HEK293 (cell line): ENCODE data around the gene HNRNPUL1.

ENCODE experiments used
- GLIS1 ChIP-seq: fragments of 450-650 bp; formaldehyde crosslinking; IDR thresholded peaks from 2 replicates; pipeline ENCODE4 v1.5.1; 2016; ENCODE audit warnings: missing biosample characterization, missing genetic modification characterization
- SALL2 ChIP-seq: fragments of 450-650 bp; formaldehyde crosslinking; IDR thresholded peaks from 2 replicates; pipeline ENCODE4 v1.5.0; 2017; ENCODE audit warnings: missing biosample characterization, mild to moderate bottlenecking, missing genetic modification characterization, borderline replicate concordance
- YY1 ChIP-seq: fragments of 450-650 bp; formaldehyde crosslinking; IDR thresholded peaks from 2 replicates; pipeline ENCODE4 v1.5.1; 2018; ENCODE audit warnings: missing biosample characterization, missing genetic modification characterization
- ZFP41 ChIP-seq: fragments of 450-650 bp; formaldehyde crosslinking; IDR thresholded peaks from 2 replicates; pipeline ENCODE4 v1.5.1; 2016; ENCODE audit warnings: missing biosample characterization, missing genetic modification characterization, borderline replicate concordance
- ZNF133 ChIP-seq: fragments of 450-650 bp; formaldehyde crosslinking; IDR thresholded peaks from 2 replicates; pipeline ENCODE4 v1.5.1; 2016; ENCODE audit warnings: missing biosample characterization, missing genetic modification characterization
- ZNF24 ChIP-seq: fragments of 450-650 bp; formaldehyde crosslinking; IDR thresholded peaks from 2 replicates; pipeline ENCODE4 v1.5.1; 2016; ENCODE audit warnings: missing biosample characterization, missing genetic modification characterization
- ZNF510 ChIP-seq: fragments of 450-650 bp; formaldehyde crosslinking; IDR thresholded peaks from 2 replicates; pipeline ENCODE4 v1.5.1; 2018; ENCODE audit warnings: mild to moderate bottlenecking, missing genetic modification characterization, missing biosample characterization; ENCODE audit not compliant: insufficient replicate concordance
- ZNF544 ChIP-seq: fragments of 450-650 bp; formaldehyde crosslinking; IDR thresholded peaks from 2 replicates; pipeline ENCODE4 v1.5.0; 2017; ENCODE audit warnings: missing biosample characterization, missing genetic modification characterization
- ZNF571 ChIP-seq: fragments of 450-650 bp; formaldehyde crosslinking; IDR thresholded peaks from 2 replicates; pipeline ENCODE4 v1.5.0; 2017; ENCODE audit warnings: missing biosample characterization, missing genetic modification characterization
- ZSCAN16 ChIP-seq: fragments of 450-650 bp; formaldehyde crosslinking; IDR thresholded peaks from 2 replicates; pipeline ENCODE4 v1.5.1; 2016; ENCODE audit warnings: missing biosample characterization, missing genetic modification characterization
- TF ChIP-seq, protein P1 (sequence below): fragments of 450-650 bp; formaldehyde crosslinking; IDR thresholded peaks from 2 replicates; pipeline ENCODE4 v1.5.1; 2016; ENCODE audit warnings: missing biosample characterization, missing genetic modification characterization
- TF ChIP-seq, protein P2 (sequence below): fragments of 450-650 bp; formaldehyde crosslinking; IDR thresholded peaks from 2 replicates; pipeline ENCODE4 v1.5.1; 2016; ENCODE audit warnings: missing biosample characterization, missing genetic modification characterization, low read depth
- TF ChIP-seq, protein P3 (sequence below): sonication (generic); formaldehyde crosslinking; IDR thresholded peaks from 2 replicates; pipeline ENCODE4 v1.8.1; 2022; ENCODE audit warnings: mild to moderate bottlenecking, moderate library complexity, missing genetic modification reagents
- TF ChIP-seq, protein P4 (sequence below): fragments of 450-650 bp; formaldehyde crosslinking; IDR thresholded peaks from 2 replicates; pipeline ENCODE4 v1.5.1; 2016; ENCODE audit warnings: missing biosample characterization, missing genetic modification characterization

DNA sequence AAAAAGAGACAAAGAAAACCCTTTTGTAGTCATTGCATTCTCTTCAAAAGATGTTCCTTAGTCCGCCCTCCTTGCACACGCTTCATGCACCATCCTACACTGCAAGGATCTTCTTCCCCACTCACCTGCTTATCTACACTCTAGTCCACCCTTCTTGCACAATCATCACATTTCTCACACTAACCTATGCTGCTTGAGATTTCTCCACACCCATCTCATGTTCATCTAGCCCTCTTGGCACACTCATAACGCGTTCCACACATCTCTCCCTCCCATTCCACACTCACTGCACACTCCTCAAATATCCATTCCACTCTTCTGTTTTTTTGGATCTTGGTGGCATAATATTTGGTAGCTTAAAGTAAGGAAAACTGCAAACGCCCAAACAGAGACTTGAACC lies 22.3 kb upstream of the HNRNPUL1 start:
- TF ChIP-seq, protein P1, sequence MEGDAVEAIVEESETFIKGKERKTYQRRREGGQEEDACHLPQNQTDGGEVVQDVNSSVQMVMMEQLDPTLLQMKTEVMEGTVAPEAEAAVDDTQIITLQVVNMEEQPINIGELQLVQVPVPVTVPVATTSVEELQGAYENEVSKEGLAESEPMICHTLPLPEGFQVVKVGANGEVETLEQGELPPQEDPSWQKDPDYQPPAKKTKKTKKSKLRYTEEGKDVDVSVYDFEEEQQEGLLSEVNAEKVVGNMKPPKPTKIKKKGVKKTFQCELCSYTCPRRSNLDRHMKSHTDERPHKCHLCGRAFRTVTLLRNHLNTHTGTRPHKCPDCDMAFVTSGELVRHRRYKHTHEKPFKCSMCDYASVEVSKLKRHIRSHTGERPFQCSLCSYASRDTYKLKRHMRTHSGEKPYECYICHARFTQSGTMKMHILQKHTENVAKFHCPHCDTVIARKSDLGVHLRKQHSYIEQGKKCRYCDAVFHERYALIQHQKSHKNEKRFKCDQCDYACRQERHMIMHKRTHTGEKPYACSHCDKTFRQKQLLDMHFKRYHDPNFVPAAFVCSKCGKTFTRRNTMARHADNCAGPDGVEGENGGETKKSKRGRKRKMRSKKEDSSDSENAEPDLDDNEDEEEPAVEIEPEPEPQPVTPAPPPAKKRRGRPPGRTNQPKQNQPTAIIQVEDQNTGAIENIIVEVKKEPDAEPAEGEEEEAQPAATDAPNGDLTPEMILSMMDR, result no peak
- TF ChIP-seq, protein P2, sequence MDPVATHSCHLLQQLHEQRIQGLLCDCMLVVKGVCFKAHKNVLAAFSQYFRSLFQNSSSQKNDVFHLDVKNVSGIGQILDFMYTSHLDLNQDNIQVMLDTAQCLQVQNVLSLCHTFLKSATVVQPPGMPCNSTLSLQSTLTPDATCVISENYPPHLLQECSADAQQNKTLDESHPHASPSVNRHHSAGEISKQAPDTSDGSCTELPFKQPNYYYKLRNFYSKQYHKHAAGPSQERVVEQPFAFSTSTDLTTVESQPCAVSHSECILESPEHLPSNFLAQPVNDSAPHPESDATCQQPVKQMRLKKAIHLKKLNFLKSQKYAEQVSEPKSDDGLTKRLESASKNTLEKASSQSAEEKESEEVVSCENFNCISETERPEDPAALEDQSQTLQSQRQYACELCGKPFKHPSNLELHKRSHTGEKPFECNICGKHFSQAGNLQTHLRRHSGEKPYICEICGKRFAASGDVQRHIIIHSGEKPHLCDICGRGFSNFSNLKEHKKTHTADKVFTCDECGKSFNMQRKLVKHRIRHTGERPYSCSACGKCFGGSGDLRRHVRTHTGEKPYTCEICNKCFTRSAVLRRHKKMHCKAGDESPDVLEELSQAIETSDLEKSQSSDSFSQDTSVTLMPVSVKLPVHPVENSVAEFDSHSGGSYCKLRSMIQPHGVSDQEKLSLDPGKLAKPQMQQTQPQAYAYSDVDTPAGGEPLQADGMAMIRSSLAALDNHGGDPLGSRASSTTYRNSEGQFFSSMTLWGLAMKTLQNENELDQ (tag by site-specific recombination), result no peak
- no peak for TF ChIP-seq ZNF133 (tag by site-specific recombination)
- no peak for TF ChIP-seq ZSCAN16 (tag by site-specific recombination)
- no peak for TF ChIP-seq YY1 (tag by site-specific recombination)
- no peak for TF ChIP-seq GLIS1 (tag by site-specific recombination)
- TF ChIP-seq ZFP41 (tag by site-specific recombination), result no peak
- TF ChIP-seq ZNF571 (tag by site-specific recombination), result no peak
- TF ChIP-seq ZNF510 (tag by site-specific recombination), result no peak
- no peak for TF ChIP-seq ZNF544 (tag by site-specific recombination)
- no peak for TF ChIP-seq ZNF24 (tag by site-specific recombination)
- TF ChIP-seq, protein P3, sequence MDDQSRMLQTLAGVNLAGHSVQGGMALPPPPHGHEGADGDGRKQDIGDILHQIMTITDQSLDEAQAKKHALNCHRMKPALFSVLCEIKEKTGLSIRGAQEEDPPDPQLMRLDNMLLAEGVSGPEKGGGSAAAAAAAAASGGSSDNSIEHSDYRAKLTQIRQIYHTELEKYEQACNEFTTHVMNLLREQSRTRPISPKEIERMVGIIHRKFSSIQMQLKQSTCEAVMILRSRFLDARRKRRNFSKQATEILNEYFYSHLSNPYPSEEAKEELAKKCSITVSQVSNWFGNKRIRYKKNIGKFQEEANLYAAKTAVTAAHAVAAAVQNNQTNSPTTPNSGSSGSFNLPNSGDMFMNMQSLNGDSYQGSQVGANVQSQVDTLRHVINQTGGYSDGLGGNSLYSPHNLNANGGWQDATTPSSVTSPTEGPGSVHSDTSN, result no peak
- TF ChIP-seq, protein P4, sequence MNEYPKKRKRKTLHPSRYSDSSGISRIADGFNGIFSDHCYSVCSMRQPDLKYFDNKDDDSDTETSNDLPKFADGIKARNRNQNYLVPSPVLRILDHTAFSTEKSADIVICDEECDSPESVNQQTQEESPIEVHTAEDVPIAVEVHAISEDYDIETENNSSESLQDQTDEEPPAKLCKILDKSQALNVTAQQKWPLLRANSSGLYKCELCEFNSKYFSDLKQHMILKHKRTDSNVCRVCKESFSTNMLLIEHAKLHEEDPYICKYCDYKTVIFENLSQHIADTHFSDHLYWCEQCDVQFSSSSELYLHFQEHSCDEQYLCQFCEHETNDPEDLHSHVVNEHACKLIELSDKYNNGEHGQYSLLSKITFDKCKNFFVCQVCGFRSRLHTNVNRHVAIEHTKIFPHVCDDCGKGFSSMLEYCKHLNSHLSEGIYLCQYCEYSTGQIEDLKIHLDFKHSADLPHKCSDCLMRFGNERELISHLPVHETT (tag by site-specific recombination), result no peak
- TF ChIP-seq SALL2 (tag by site-specific recombination), result no peak
